HepG2 (cell line): ENCODE data around the gene POLDIP3. TPM values are rescaled to one million over a fixed set of nuclear protein-coding genes. Genes with fewer than 3 reads are reported as not detected.

ENCODE experiments used
- EP300 ChIP-seq, 3 experiments: sonication (generic) in 1 of 3; formaldehyde crosslinking in 1 of 3; IDR thresholded peaks; 2 replicates each; pipeline versions ENCODE4 v1.5.1 to v1.6.1; 2011 to 2020; ENCODE audit warnings: low read depth in 2 of 3, low read length in 2 of 3, borderline replicate concordance in 1 of 3, improper control_type of control experiment in 1 of 3, mild to moderate bottlenecking in 1 of 3, missing genetic modification reagents in 1 of 3, moderate library complexity in 1 of 3
- GLMP ChIP-seq: sonication (generic); formaldehyde crosslinking; IDR thresholded peaks from 2 replicates; pipeline ENCODE4 v1.9.0; 2021; ENCODE audit warnings: missing genetic modification reagents, mild to moderate bottlenecking, borderline replicate concordance
- HES4 ChIP-seq: sonication (generic); formaldehyde crosslinking; IDR thresholded peaks from 2 replicates; pipeline ENCODE4 v1.9.0; 2021; ENCODE audit warnings: mild to moderate bottlenecking, missing genetic modification reagents, borderline replicate concordance
- IRF2 ChIP-seq: IDR thresholded peaks from 2 replicates; pipeline ENCODE4 v1.6.1; 2018; ENCODE audit warnings: missing genetic modification reagents, missing compliant biosample characterization
- MED8 ChIP-seq: sonication (generic); formaldehyde crosslinking; IDR thresholded peaks from 2 replicates; pipeline ENCODE4 v1.8.1; 2023; ENCODE audit warnings: mild to moderate bottlenecking, missing genetic modification reagents; ENCODE audit not compliant: insufficient replicate concordance
- MZF1 ChIP-seq: sonication (generic); formaldehyde crosslinking; IDR thresholded peaks from 2 replicates; pipeline ENCODE4 v1.8.1; 2023; ENCODE audit warnings: mild to moderate bottlenecking, missing genetic modification reagents, borderline replicate concordance
- NCOA5 ChIP-seq: sonication (generic); formaldehyde crosslinking; IDR thresholded peaks from 2 replicates; pipeline ENCODE4 v1.4.0; 2020; ENCODE audit warnings: missing genetic modification reagents
- POLR2A ChIP-seq, 2 experiments: IDR thresholded peaks; 2 replicates each; pipeline ENCODE4 v1.6.1; 2011; ENCODE audit warnings: low read depth in 2 of 2, low read length in 2 of 2, mild to moderate bottlenecking in 1 of 2, moderate library complexity in 1 of 2; ENCODE audit not compliant: insufficient read depth in 1 of 2
- PTBP1 ChIP-seq: fragments of 200-400 bp; formaldehyde crosslinking; IDR thresholded peaks from 2 replicates; pipeline ENCODE4 v1.6.1; 2018; ENCODE audit warnings: low read length, low read depth; ENCODE audit not compliant: poor library complexity, severe bottlenecking
- YEATS4 ChIP-seq: sonication (generic); formaldehyde crosslinking; IDR thresholded peaks from 2 replicates; pipeline ENCODE4 v1.4.0; 2020; ENCODE audit warnings: missing genetic modification reagents, borderline replicate concordance
- ZBED4 ChIP-seq: sonication (generic); formaldehyde crosslinking; IDR thresholded peaks from 2 replicates; pipeline ENCODE4 v1.4.0; 2020; ENCODE audit warnings: missing genetic modification reagents, borderline replicate concordance
- ZBTB10 ChIP-seq: sonication (generic); formaldehyde crosslinking; IDR thresholded peaks from 2 replicates; pipeline ENCODE4 v1.4.0; 2020; ENCODE audit warnings: missing genetic modification reagents, borderline replicate concordance
- ZNF557 ChIP-seq: sonication (generic); formaldehyde crosslinking; IDR thresholded peaks from 2 replicates; pipeline ENCODE4 v1.4.0; 2020; ENCODE audit warnings: missing genetic modification reagents
- ZNF605 ChIP-seq: sonication (generic); formaldehyde crosslinking; IDR thresholded peaks from 2 replicates; pipeline ENCODE4 v1.8.0; 2022; ENCODE audit warnings: mild to moderate bottlenecking, missing genetic modification reagents
- ZNF639 ChIP-seq: conservative IDR thresholded peaks from 2 replicates; pipeline ENCODE4 v1.6.1; 2018; ENCODE audit warnings: missing genetic modification reagents
- ZNF75D ChIP-seq: sonication (generic); formaldehyde crosslinking; IDR thresholded peaks from 2 replicates; pipeline ENCODE4 v1.8.1; 2023; ENCODE audit warnings: missing genetic modification reagents, mild to moderate bottlenecking, borderline replicate concordance
- ZNF839 ChIP-seq: sonication (generic); formaldehyde crosslinking; IDR thresholded peaks from 2 replicates; pipeline ENCODE4 v1.4.0; 2020; ENCODE audit warnings: missing genetic modification reagents, mild to moderate bottlenecking, borderline replicate concordance
- ZNF841 ChIP-seq: sonication (generic); formaldehyde crosslinking; IDR thresholded peaks from 2 replicates; pipeline ENCODE4 v1.8.1; 2023; ENCODE audit warnings: missing genetic modification reagents, borderline replicate concordance
- polyA plus RNA-seq, 8 experiments: library from polyadenylated mRNA; depleted of rRNA in 3 of 8; stranded (reverse) in 7 of 8; unstranded in 1 of 8; fragments of >200 nt; fragmentation: Illumina TruSeq in 4 of 8; extraction: Trizol in 4 of 8; gene quantifications; 2 replicates each; pipeline versions ENCODE4 v1.2.1 to v1.2.3, GENCODE V29; 2011 to 2016; ENCODE audit warnings: low read depth in 4 of 8, missing spikeins in 1 of 8, mixed read lengths in 1 of 8; ENCODE audit not compliant: insufficient read depth in 1 of 8
- total RNA-seq, 5 experiments: library from RNA; depleted of rRNA; stranded (reverse); fragments of >200 nt; fragmentation: Illumina TruSeq; extraction: Trizol; gene quantifications; 2 replicates each; pipeline ENCODE4 v1.2.3, GENCODE V29; 2016; ENCODE audit warnings: low read depth in 1 of 5

Gene POLDIP3
- total and polyA plus RNA-seq, 2 of the 13 experiments (the other 11 are each of a cell fraction or from before 2014, with no cell fraction given), result 45.8 to 47.4 TPM

GRCh38 chr22:42581762-42582716 is 32.6 kb downstream of the POLDIP3 start (continued):
- TF ChIP-seq PTBP1 (no peak), IRF2 (CRISPR knock-in tag) (0 out of 2 replicates have a peak, but pooled peaks have one; percentile 15), HES4 (CRISPR knock-in tag) (no peak), GLMP (CRISPR knock-in tag) (no peak), EP300 (IDR thresholded peaks at IDR 0.05; ENCODE audit: low read depth in 2 of 2, low read length in 2 of 2) (no peak), EP300 (CRISPR knock-in tag; IDR thresholded peaks at IDR 0.05; ENCODE audit: borderline replicate concordance) (no peak), ZBED4 (no peak), NCOA5 (CRISPR knock-in tag) (no peak), MZF1 (CRISPR knock-in tag) (no peak), ZNF605 (CRISPR knock-in tag) (no peak), POLR2A (IDR thresholded peaks at IDR 0.05; ENCODE audit: insufficient read depth in 1 of 2, low read depth in 2 of 2, low read length in 2 of 2) (peak; percentile 51 to 80; a peak in 3 of 4 replicates), ZNF557 (no peak), YEATS4 (CRISPR knock-in tag) (peak; percentile 43; the same call in 1 of the 2 replicates), ZNF839 (CRISPR knock-in tag) (no peak), MED8 (CRISPR knock-in tag) (no peak), ZNF841 (CRISPR knock-in tag) (no peak), ZBTB10 (no peak), ZNF639 (CRISPR knock-in tag) (no peak), ZNF75D (CRISPR knock-in tag) (no peak)
